ENCODE measurements around the gene ABHD17B.

ABHD17B gene

GRCh38 chr9:71876829-71877228 lies 34.2 kb downstream of the ABHD17B start:
- no peak for DNase-seq (ENCODE audit: low spot score)

GRCh38 chr9:71876106-71876505 lies 34.9 kb downstream of the ABHD17B start:
- DNase-seq (ENCODE audit: low spot score), result no peak

- DNase-seq (ENCODE audit: low spot score), result no peak
Observed at GRCh38 chr9:71875345-71875744, 35.6 kb downstream of the ABHD17B start.

- DNase-seq (ENCODE audit: low spot score), result no peak
Observed at GRCh38 chr9:71863631-71864030, 47.4 kb downstream of the ABHD17B start.

DNA sequence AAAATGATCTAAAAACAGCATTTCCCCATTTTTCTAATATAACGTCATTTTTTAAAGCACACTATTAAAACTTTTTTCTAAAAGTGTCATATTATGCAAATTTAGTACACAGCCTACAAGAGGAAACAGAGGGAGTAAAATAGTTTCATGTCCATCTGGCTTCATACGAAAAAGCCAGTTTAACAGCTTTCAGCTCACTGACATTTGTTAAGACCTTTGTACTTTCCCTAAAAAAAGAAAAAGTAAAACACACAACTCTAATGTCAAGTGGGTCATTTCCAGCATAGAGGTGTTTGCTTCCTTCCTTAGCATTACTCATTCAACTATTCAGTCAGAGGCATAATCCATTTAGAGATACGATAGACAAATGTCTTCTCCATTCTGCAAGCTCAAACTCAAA lies 49.4 kb downstream of the ABHD17B start:
- no peak for DNase-seq (ENCODE audit: low spot score)

DNA sequence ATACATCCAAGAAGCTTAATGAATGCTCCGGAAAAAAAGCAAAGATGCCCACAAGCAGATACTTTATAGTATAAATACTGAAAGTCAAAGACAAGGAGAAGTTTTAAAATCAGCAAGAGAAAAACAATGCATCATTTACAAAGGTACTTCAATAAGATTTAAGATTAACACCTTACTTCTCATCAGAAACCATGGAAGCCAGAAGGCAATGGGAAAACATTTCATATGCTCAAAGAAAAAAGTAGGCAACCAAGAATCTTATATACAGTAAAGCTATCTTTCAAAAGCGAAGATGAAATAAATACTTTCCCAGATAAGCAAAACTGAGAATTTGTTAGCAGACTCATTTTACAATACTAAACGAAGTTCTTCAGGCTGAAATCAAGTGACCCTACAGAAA lies 51.1 kb downstream of the ABHD17B start:
- DNase-seq (ENCODE audit: low spot score), result no peak

GRCh38 chr9:71858812-71859211 lies 52.2 kb downstream of the ABHD17B start:
- peak; percentile 83 for DNase-seq (ENCODE audit: low spot score)

GRCh38 chr9:71858102-71858798 lies 52.7 kb downstream of the ABHD17B start:
- no peak for DNase-seq (ENCODE audit: low spot score)

GRCh38 chr9:71857159-71857558 lies 53.8 kb downstream of the ABHD17B start:
- DNase-seq (ENCODE audit: low spot score), result no peak

- DNase-seq (ENCODE audit: low spot score), result no peak
Observed at GRCh38 chr9:71854811-71855210, 56.2 kb downstream of the ABHD17B start.

DNA sequence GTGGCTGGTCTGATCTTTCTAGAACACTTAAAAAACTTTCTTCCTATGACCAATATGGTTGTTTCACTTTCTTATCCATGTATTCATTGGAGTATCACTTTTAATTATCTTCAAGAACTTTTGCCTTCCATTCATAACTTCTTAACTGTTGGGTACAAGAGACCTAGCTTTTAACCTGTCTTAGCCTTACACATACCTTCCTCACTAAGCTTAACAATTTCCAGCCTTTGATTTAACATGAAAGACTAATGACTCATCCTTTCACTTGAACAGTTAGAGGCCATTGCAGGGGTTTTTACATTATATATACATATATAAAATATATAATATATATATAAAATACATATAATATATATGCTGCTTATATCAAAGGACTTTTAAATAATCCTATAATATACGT lies 57.9 kb downstream of the ABHD17B start:
- DNase-seq (ENCODE audit: low spot score), result no peak

DNA sequence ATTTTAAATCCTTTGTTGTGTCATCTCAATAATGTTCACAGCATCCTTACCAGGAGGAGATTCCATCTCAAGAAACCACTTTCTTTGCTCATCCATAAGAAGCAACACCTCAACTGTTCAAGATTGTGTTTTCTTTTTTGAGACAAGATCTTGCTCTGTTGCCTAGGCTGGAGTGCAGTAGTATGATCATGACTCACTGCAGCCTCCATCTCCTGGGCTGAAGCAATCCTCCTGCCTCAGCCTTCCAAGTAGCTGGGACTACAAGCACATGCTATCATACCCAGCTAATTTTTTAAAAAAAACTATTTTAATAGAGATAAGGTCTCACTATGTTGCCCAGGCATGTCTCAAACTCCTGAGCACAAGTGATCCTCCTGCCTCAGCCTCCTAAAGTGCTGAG lies 60.0 kb downstream of the ABHD17B start:
- no peak for DNase-seq (ENCODE audit: low spot score)

DNA sequence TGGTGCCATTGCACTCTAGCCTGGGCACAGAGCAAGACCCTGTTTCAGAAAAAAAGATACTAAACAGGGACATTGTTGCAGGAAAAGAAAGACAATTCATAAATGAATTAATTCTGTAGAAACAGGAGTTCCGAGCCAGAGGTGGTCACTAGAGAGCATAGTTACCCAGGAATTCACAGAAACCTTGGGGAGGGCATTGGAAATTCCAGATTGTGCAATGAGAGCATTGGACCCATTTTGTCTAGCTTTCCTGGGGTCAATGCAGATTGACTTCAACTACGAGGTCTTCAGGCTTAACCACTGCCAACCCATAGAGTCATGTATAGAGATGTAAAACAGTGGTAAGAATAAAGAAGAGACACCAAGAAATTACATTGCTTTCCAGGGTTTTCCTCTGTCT lies 63.1 kb downstream of the ABHD17B start:
- no peak for DNase-seq (ENCODE audit: low spot score)

- DNase-seq (ENCODE audit: low spot score), result no peak
Observed at GRCh38 chr9:71844808-71845207, 66.2 kb downstream of the ABHD17B start.

GRCh38 chr9:71839668-71840067 lies 71.3 kb downstream of the ABHD17B start:
- DNase-seq (ENCODE audit: low spot score), result no peak

DNA sequence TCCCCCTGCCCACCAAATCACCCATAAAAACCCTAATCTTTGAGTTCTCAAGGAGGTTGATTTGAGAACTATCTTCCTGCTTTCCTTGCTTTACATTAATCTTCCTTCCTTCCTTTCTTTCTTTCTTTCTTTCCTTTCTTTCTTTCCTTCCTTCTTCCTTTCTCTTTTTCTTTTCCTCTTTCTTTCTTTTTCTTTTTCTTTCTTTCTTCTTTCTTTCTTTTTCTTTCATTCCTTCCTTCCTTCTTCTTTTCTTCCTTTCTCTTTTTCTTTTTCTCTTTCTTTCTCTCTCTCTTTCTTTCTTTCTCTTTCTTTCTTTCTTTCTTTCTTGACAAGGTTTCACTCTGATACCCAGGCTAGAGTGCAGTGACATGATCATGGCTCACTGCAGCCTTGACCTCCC lies 75.4 kb downstream of the ABHD17B start:
- DNase-seq (ENCODE audit: low spot score), result no peak

- DNase-seq (ENCODE audit: low spot score), result no peak
Observed at GRCh38 chr9:71830929-71831328, 80.1 kb downstream of the ABHD17B start.

DNA sequence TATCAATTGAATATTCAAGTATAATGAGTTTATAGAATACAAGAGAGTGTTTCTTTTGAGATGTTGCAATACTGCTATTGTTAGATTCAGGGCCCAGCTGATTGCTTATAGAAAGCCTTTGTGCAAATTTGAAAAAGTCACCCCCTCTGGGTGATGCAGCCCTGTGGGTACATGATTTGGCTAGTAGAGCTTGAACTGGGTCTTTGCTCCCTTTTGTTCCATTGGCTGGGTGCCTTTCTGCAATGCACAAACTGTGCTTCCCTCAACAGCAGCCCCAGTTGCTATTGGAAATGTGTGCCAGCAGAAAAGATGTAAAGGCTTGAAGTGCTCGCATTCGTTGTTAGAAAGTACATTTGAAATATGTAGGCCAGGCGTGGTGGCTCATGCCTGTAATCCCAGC lies 80.8 kb downstream of the ABHD17B start:
- DNase-seq (ENCODE audit: low spot score), result no peak

GRCh38 chr9:71826279-71826678 lies 84.7 kb downstream of the ABHD17B start:
- no peak for DNase-seq (ENCODE audit: low spot score)

- no peak for DNase-seq (ENCODE audit: low spot score)
Observed at GRCh38 chr9:71824257-71824656, 86.7 kb downstream of the ABHD17B start.

DNA sequence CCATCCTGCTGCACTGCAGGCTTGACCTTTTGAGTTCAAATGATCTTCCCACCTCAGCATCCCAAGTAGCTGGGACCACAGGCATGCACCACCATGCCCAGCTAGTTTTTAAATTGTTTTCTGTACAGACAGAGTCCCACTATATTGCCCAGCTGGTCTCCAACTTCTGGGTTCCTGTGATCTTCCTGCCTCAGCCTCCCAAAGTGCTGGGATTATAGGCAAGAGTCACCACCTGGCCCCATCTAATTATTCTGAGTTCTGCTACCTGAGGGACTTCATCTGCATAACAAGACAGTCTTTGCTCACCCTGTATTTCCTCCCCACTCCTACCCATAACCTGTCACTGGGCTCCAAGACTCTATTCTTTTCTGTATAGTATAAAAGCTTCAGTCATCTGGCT lies 88.1 kb downstream of the ABHD17B start:
- DNase-seq (ENCODE audit: low spot score), result no peak

DNA sequence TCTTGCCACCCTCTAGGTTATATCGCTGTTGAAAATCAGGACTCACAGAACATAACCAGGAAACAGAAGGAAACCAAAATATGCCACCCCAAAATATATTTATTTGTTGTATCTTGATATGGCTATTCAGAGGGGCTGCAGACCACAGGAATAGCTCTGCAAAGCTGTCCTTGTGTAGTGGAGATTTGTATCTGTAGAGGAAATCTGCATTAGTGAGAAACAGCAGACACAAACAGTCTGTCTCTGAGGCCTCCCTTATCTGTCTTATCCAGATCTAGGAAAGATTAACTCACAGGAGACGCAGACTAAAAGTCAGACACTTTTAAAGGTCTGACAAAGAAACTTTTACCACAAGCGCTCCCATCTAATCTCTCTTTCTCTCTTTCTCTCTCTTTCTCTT lies 88.5 kb downstream of the ABHD17B start:
- peak; percentile 11 for DNase-seq (ENCODE audit: low spot score)

- no peak for DNase-seq (ENCODE audit: low spot score)
Observed at GRCh38 chr9:71821405-71821804, 89.6 kb downstream of the ABHD17B start.

DNA sequence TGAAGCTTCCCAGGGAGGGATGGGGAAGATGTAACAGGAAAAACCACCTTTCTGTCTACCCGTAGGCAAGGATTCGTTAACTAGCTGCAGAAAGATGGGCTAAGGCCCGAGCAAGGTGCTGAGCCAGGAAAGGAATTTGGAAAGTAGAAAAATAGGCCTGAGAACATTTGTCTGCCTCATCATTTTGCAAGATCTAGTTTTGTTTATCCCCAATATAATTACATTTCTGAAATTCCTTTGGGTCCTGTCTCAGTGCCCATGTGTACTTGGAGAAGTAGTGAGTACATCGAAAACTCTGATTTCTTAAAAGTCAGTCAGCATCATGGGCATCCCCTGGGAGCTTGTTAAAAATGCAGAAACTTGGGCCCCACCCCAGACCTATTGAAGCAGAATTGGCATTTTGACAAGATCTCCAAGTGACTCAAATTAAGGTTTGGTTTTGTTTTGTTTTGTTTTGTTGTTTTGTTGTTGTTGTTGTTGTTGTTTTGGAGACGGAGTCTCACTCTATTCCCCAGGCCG lies 90.5 kb downstream of the ABHD17B start:
- no peak for DNase-seq (ENCODE audit: low spot score)
